Right kidney (tissue), 1 donor: ENCODE measurements around the gene PHGDH.

Experiments used
- DNase-seq: peaks from one replicate; pipeline ENCODE4 v3.0.0-alpha.2; 2016

PHGDH gene

GRCh38 chr1:119790451-119791198 is 78.9 kb downstream of the PHGDH start:
- no peak for DNase-seq

- no peak for DNase-seq
Measured at GRCh38 chr1:119791377-119791776, 79.6 kb downstream of the PHGDH start.
